ENCODE results near the gene GNG14.
A peak's percentile ranks its signal among the peaks of the same experiment; 100 is the strongest.

The GNG14 gene

GRCh38 chr19:12727745-12728433 is 40.1 kb downstream of the GNG14 start:
- no peak for DNase-seq

GRCh38 chr19:12730064-12730463 is 42.3 kb downstream of the GNG14 start:
- DNase-seq: peak; percentile 8

- no peak for DNase-seq
Measured at GRCh38 chr19:12731337-12731736, 43.5 kb downstream of the GNG14 start.

GRCh38 chr19:12733369-12734214 is 45.8 kb downstream of the GNG14 start:
- DNase-seq: peak; percentile 66

GRCh38 chr19:12736995-12737834 is 49.4 kb downstream of the GNG14 start, which contains the start of gene GET3:
Gene GET3, plus strand, starts transcription at chr19:12737497. Its CDS starts 9 bp downstream, at chr19:12737506.
- peak; percentile 96 for DNase-seq

- no peak for DNase-seq
Measured at GRCh38 chr19:12737835-12738351, 50.1 kb downstream of the GNG14 start.
